GM06990 (cell line): Measurements from ENCODE around the gene NUDT2.

ENCODE experiments used
- DNase-seq: peaks from one replicate; pipeline ENCODE4 v3.0.0-alpha.2; 2011; ENCODE audit not compliant: insufficient read length; ENCODE audit errors: extremely low read depth
- H3K27me3 ChIP-seq: replicated peaks from 2 replicates; pipeline ENCODE4 v1.6.0; 2011; ENCODE audit warnings: low read length; ENCODE audit not compliant: control insufficient read depth, insufficient read depth
- H3K36me3 ChIP-seq: 2 replicates; pipeline ENCODE4 v1.5.1; 2011; ENCODE audit warnings: low read length; ENCODE audit not compliant: control insufficient read depth, insufficient read depth
- H3K4me3 ChIP-seq: replicated peaks from 2 replicates; pipeline ENCODE4 v1.5.1; 2011; ENCODE audit warnings: low read depth, mild to moderate bottlenecking, control low read depth, low read length
- TF ChIP-seq, protein P1 (sequence below): IDR thresholded peaks from 2 replicates; pipeline ENCODE4 v1.5.1; 2011; ENCODE audit warnings: low read length, control low read depth, mild to moderate bottlenecking, inconsistent platforms; ENCODE audit not compliant: insufficient read depth, poor library complexity, severe bottlenecking

NUDT2 gene

GRCh38 chr9:34374905-34375552 lies 45.7 kb downstream of the NUDT2 start:
- TF ChIP-seq, protein P1, sequence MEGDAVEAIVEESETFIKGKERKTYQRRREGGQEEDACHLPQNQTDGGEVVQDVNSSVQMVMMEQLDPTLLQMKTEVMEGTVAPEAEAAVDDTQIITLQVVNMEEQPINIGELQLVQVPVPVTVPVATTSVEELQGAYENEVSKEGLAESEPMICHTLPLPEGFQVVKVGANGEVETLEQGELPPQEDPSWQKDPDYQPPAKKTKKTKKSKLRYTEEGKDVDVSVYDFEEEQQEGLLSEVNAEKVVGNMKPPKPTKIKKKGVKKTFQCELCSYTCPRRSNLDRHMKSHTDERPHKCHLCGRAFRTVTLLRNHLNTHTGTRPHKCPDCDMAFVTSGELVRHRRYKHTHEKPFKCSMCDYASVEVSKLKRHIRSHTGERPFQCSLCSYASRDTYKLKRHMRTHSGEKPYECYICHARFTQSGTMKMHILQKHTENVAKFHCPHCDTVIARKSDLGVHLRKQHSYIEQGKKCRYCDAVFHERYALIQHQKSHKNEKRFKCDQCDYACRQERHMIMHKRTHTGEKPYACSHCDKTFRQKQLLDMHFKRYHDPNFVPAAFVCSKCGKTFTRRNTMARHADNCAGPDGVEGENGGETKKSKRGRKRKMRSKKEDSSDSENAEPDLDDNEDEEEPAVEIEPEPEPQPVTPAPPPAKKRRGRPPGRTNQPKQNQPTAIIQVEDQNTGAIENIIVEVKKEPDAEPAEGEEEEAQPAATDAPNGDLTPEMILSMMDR: no peak
- DNase-seq: no peak
- Histone ChIP-seq H3K27me3 (no peaks in the 10 kb centered on the region), H3K4me3 (no peak overlapping the region), H3K36me3 (no peaks in the 10 kb centered on the region)

GRCh38 chr9:34375901-34376595 lies 46.7 kb downstream of the NUDT2 start:
- no peaks in the 10 kb centered on the region; the same call in 1 of the 2 replicates for H3K27me3 ChIP-seq
- no peaks in the 10 kb centered on the region for H3K36me3 ChIP-seq
- TF ChIP-seq, protein P1: peak; percentile 45
- H3K4me3 ChIP-seq: peak overlapping the region; percentile 74
- peak; percentile 48 for DNase-seq

GRCh38 chr9:34376596-34377403 lies 47.4 kb downstream of the NUDT2 start, which contains the start of gene MYORG:
Gene MYORG (minus strand): TSS chr9:34376898. CDS start chr9:34372943, 3,955 bp downstream.
- Histone ChIP-seq H3K36me3 (no peaks in the 10 kb centered on the region), H3K27me3 (no peaks in the 10 kb centered on the region; the same call in 1 of the 2 replicates), H3K4me3 (peak within 1 kb of the TSS; percentile 74)
- TF ChIP-seq, protein P1: no peak
- DNase-seq: peak; percentile 97

DNA sequence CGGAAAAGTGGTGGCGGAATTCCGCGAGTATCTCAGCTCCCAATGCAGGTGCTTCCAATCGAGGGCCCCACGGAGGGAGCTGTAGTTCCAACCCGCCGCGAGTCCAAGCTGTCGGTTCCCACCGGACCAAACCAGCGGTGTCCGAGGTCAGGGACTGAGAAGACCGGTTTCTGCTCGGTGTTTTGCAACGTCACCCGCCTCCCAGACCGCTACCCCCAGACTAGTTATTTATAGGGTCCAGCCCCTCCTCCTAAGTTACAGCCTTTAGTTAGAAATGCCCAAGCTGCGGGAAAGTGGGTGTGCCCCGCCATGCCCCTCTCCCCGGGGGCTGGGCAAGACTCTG lies 48.0 kb downstream of the NUDT2 start:
- H3K36me3 ChIP-seq: no peaks in the 10 kb centered on the region
- no peak for DNase-seq
- H3K27me3 ChIP-seq: no peaks in the 10 kb centered on the region; the same call in 1 of the 2 replicates
- peak overlapping the region; percentile 74 for H3K4me3 ChIP-seq
- TF ChIP-seq, protein P1: no peak

DNA sequence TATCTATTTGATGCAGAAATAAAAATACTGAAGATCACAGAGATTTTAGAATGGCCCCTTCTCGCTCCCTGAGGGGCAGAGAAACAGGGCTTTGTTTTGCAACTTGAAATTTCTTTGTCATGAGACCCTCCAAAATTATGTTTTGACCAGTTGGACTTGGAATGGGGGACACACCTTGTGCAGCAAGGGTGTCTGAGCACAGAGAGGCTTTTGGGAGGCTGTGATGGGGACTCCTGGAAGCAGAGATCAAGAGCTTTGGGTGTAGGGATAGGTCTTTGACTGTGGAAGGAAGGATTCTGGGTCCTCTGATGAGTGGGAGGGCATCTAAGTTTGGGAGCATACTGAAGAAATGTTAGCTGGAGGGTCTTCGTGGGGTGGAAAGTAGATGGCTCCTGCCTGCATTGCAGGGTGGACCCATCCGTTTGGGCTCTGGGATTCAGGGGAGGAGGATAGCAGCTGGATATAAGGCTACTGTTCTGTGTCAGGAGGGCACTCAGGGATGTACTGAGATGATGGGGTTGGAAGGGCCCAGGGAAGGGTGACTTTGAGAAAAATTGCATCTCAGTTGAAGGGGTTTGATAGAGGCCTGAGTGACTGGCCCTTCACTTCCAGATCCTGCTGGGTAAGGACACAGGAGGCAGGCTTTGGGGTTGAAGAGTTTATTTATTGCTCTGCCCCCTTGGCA lies 49.1 kb downstream of the NUDT2 start:
- no peak for DNase-seq

More for the DNA sequence above, 49.1 kb downstream of the NUDT2 start:
- TF ChIP-seq, protein P1: no peak
- Histone ChIP-seq H3K36me3 (no peaks in the 10 kb centered on the region), H3K27me3 (no peaks in the 10 kb centered on the region; the same call in 1 of the 2 replicates), H3K4me3 (no peak overlapping the region)
